GM08714 (cell line): ENCODE measurements around the gene LRP2BP.
"Not testable (repeated sequence)": the region's sequence is repeated elsewhere in the genome, so short reads cannot be mapped to it uniquely, and the experiment has no call there.

Source experiments
- H3K4me3 ChIP-seq: fragments of 200-500 bp; sonication (Bioruptor generic); 2 replicates; pipeline ENCODE4 v1.5.1; 2014; ENCODE audit warnings: mild to moderate bottlenecking, low read length, inconsistent platforms
- ZNF274 ChIP-seq: IDR thresholded peaks from 2 replicates; pipeline ENCODE4 v1.6.1; 2012; ENCODE audit warnings: mild to moderate bottlenecking, low read depth, low read length

Gene LRP2BP

DNA sequence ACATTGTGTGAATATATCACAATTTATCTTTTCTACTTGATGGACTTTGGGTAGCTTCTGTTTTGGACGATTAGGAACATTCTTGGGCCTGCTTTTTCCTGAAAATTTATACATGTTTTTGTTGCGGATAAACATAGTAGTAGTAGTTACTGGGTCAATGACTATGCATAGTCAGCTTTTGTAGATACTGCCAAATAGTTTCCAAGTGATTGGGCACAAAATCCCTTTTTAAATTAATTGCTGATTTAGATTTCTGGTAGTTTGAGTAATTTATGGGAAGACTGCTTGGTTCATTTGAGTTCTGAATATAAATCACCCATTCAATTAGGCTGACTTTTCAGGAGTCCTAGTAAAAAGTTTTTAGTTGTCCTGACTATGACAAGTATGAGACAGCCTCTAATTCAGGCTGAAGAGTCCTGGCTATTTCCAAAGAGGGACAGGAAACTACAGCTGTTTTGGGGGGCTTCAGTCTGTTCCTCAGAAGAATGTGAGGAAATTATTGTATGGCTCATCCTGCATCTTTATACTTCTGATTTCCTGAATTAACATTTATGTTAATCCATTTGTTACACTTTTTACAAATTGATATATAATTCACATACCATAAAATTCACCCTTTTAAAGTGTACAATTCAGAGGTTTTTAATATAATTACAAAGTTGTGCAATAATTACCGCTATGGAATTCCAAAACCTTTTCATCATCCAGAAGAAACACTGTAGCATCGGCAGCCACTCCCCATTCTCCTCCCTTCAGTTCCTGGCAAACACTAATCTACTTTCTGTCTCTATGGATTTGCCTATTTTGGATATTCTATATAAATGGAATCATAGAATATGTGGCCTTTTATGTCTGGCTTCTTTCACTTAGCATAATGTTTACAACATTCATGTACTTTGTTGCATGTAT is 14.2 kb downstream of the LRP2BP start:
- no peak for TF ChIP-seq ZNF274

DNA sequence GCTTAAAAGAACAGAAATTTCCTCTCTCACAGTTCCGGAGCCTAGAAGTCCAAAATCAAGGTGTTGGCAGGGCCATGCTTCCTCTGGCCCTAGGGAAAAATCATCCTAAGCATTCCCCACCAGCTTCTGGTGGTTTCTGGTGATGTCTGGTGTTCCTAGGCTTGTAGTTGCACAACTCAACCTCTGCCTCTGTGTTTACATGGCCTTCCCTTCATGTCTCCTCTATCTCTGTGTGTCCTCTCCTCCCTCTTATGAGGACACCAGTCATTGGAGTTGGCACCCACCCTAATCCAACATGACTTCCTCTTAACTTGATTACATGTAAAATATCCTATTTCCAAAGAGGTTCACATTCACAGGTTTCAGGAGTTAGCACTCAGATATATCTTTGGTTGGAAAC is 15.4 kb downstream of the LRP2BP start:
- TF ChIP-seq ZNF274, result no peak
- H3K4me3 ChIP-seq, result no peak overlapping the region

More for the DNA sequence above, 14.2 kb downstream of the LRP2BP start:
- H3K4me3 ChIP-seq, result no peak overlapping the region

DNA sequence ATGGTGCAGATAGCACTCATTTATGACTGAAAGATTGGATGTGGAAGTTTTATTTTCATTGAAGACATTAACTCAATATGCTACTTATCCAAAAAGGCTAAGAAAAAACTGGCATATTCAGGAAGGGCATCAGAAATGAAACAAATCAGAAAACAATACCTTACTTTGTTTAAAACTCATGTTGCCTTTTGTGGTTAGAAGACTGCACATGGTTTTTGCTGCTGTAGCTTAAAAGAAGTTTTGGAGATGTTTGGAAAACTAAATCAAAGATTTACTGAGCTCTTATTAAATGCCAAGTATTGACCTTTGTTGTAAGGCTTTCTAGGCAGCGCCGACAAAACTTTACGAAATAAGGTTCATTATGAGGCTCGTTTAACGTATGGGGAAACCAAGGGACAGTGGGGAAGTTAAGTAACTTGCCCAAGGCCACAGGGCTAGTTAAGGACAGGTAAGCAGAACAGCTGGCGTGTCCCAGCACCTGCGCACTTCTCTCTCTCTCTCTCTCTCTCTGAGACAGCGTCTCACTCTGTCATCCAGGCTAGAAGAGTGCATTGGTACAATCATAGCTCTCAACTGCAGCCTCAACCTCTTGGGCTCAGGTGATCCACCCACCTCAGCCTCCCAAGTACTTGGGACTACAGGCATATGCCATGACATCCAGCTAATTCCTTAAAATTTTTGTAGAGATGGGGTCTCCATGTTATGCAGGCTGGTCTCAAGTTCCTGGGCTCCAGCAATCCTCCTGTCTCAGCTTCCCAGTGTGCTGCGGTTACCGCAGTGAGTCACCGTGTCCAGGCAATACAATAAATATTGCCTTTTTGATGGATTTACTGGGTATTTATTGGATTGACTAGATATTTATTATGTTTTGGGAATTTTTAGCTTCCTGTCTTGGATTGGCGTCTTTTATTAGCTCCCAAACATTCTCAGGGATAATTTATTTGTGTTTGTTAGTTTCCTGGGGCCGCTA is 16.1 kb downstream of the LRP2BP start:
- TF ChIP-seq ZNF274, result no peak
- no peak overlapping the region for H3K4me3 ChIP-seq

DNA sequence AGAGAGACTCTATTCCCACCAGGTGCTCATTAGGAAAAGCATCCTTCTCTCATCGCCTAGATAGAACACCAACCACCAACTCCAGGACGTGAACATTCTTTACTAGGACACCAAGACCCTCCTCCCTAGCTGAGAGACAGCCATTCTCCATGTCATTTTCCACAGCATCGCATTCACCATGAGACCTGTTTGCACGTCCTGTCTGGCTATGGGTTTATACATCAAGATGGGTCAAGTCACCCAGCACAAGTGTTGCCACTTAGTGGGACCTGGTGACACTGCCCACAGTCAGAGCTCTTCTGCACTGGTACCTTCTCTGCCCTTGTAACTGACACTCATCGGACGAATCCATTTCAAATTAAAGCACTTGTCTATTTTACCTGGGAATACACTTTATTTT is 17.5 kb downstream of the LRP2BP start:
- no peak overlapping the region for H3K4me3 ChIP-seq
- TF ChIP-seq ZNF274, result no peak

DNA sequence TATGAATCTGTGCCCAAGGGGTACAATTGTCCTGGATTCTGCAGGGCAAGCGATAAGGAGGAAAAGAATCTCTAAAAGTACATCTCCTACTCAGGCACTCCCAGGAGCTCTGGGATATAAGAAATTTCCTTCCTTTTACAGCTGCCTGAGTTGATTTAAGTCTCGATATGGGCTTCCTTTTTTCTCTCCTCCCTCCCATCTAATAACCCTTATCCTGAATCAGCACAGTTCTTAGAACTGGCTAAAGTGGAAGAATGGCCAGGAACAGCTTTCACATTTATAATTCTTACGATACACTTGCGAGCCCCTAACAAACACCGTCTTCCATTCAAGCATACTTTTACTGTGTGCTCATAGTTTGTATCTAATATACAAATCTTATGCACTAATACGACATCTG is 21.2 kb downstream of the LRP2BP start:
- H3K4me3 ChIP-seq, result no peak overlapping the region
- TF ChIP-seq ZNF274, result no peak

DNA sequence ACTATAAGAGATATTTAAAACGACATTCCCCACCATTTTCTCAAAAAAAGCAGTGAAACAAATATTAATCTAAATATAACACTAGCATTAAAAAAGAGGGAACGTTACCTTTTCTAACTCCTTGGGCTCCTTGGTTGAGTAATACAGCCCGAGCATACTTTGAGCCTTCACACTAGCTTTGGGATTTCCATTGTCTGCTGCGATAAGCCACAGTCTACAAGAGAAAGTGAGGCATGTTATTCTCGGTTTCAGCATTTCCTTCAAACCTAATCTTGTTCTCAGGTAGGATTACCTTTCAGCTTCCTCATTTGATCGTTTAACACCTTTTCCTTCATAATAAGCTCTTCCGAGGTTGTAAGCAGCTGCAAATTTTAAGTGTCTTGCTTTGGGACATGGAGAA is 21.7 kb downstream of the LRP2BP start:
- no peak overlapping the region for H3K4me3 ChIP-seq
- TF ChIP-seq ZNF274, result no peak

DNA sequence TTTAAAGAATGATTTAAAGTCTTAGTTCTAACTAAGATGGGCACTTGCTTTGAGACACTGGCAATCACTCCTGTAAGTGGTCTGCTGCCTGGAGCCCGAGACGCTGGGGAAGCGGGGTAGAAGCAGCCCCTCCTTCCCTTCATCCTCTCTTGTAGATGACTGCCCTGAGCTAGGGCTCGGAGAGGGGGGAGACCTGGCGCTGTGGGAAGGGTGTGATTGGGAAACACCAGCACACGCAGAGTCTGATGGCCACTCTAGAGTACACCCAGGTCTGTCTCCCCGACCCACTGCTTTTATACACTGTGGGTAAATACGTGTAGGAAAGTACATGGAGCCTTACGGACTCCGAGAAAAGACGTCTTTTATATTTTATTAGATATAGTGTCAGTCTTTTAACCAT is 24.0 kb downstream of the LRP2BP start:
- TF ChIP-seq ZNF274, result no peak
- H3K4me3 ChIP-seq, result no peak overlapping the region

DNA sequence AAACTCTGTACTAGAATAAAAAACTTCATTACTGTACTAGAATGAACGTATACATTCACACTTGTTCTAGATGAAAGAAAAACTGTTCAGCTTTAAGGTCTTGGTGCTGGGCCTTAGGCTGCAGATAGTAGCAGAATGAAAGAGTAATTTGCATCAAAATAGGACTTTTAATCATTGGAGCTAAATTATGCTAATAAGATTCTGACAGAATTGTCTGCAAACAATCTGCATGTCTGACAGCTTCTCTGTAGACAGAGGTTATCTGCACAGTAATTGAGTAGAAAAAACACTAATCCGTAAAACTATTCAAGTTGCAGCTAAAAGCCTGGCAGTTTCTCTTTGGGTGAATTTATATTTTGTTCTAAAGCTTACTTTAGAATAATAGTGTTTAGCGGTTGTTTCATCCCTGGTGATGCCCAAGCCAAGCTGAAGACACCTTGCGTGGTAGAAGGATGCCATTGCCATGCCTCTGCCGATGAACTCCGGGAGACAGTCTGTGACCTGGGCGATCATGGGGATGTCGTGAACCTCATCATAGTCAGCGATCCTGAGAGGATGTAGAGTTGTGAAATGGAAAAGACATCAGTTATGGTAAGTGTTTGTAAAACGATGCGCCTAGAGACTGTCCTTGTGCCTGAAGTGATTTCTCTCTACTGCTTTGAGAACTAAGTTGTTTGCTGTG is 25.3 kb downstream of the LRP2BP start:
- no peak overlapping the region for H3K4me3 ChIP-seq
- TF ChIP-seq ZNF274, result no peak

DNA sequence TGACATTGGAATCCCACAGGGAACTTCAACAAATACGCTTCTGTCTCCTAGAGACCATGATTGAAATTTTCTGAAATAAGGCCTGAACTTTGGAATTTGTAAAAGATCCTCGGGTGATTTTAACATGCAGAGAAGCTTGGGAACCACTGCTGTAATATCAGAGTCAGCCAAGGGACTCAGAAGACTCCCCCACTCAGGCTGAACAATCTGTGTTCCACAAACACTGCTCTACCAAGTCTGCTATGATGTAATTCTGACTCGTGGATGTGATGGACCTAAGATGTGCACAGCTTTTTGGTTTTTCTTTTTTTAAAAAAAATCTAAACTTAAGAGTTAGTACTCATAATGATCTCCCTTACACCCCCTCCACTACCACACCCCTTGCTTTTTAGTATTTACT is 26.0 kb downstream of the LRP2BP start:
- no peak for TF ChIP-seq ZNF274
- no peak overlapping the region for H3K4me3 ChIP-seq

DNA sequence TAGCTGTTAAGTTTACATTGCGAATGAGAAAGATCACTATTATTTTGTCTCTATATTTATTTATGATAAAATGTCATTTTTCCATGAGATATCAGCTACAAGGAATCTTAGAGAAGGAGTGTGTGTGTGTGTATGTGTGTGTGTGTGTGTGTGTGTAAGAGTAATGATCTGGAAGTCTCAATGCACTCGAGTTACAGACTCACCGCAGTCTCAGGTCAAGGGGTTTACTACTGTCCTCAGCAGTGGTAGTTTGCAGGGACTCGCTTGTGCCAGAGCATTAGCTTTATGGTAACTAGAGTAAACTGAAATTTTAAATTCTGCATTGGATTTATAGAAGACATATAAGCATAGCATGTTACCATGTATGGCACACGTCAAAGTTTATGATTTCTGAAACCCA is 30.8 kb downstream of the LRP2BP start:
- TF ChIP-seq ZNF274, result no peak
- no peak overlapping the region for H3K4me3 ChIP-seq

DNA sequence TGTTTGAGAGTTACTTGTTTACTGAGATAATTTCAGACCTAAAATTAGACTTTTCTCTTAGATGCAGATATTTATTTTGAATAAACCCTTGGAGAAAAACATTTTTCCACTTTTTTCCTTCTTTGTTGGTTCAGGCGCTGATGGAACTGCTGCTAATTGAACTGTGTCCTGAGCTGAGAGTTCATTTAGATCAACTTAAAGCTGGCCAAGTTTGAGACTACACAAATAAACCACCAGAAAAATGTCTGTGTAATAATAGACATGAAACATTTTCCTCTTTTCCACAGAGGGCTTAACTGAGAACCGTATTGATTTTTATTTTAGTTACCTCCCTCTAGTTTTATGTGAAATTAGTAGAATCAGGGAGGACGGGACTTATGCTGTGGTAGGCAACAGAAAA is 32.5 kb downstream of the LRP2BP start:
- no peak overlapping the region for H3K4me3 ChIP-seq
- no peak for TF ChIP-seq ZNF274

DNA sequence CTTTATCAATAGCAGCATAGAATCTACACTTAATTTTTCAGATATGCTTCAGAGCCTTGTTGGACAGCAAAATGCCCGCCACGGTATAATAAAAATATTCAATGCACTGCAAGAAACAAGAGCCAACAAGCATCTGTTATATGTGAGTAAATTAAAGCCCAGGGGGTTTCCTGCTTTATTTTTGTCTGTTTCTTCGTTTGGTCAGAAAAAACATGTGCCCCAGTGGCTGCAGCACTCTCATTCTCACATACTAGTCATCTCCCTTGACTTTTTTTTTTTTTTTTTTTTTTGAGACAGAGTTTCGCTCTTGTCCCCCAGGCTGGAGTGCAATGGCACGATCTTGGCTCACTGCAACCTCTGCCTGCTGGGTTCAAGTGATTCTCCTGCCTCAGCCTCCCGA is 33.2 kb downstream of the LRP2BP start:
- H3K4me3 ChIP-seq, result not testable (repeated sequence)

DNA sequence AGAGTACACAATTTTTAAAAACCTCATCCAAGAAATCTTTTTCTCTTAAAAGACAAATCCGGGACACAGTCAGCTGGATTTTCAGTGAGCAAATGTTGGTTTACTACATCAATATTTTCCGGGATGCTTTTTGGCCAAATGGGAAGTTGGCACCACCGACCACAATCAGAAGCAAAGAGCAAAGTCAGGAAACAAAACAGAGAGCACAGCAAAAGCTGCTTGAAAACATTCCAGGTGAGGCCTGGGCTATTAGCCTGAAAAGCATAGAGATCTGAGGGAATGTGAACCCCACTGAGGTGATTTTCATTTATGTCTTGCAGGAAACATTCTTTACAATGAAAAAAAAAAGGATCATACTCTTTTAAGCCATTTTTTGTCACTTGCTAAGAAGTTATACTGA is 33.9 kb downstream of the LRP2BP start:
- no peak for TF ChIP-seq ZNF274
- no peak overlapping the region for H3K4me3 ChIP-seq

DNA sequence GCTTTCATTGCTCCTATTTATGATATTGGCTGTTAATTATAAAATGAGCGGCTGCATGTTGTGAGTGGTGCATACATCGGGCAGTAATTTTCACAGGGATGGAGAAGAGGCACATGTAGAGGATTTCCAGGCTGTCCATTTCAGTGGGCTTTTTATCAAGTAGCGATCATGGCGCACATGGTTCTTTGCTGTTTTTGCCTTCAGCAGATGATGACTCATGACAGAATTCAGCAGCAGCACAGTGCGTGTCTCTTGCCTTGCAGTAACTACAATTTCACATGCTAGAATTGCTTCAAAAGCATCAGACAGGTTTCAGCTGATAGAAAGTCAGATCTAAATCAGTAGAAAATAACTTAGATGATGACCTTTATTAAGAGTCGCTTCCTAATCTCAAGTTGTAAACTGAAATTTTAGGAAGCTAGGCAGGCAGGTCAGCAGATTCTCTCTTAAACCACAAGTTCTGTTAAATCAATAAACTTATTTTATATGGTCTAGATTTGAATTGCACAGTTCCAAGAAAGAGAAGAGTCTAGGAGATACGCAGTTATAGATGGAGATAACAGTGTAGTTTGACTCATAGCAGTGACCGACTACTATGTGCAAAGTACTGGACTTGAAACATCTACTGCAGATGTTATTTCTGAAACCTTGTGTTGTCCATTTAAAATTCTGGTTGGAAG is 35.8 kb downstream of the LRP2BP start:
- no peak for TF ChIP-seq ZNF274
- H3K4me3 ChIP-seq, result no peak overlapping the region
